K562 (cell line): ENCODE results near the gene GPX6. TPM values are rescaled to one million over a fixed set of nuclear protein-coding genes. Genes with fewer than 3 reads are reported as not detected.
A peak's percentile ranks its signal among the peaks of the same experiment; 100 is the strongest.

Experiments used
- FOXJ2 ChIP-seq: fragments of 200-800 bp; sonication (Bioruptor generic); IDR thresholded peaks from 2 replicates; pipeline ENCODE4 v1.6.1; 2016; ENCODE audit warnings: missing genetic modification characterization, missing compliant biosample characterization
- MIER1 ChIP-seq: fragments of 450-650 bp; IDR thresholded peaks from 2 replicates; pipeline ENCODE4 v1.6.1; 2016; ENCODE audit warnings: antibody characterized with exemption, mild to moderate bottlenecking, low read depth
- MNT ChIP-seq, 2 experiments: fragments of 450-650 bp; conservative IDR thresholded peaks; 2 replicates each; pipeline ENCODE4 v1.6.1; 2017; ENCODE audit warnings: mild to moderate bottlenecking in 2 of 2, moderate library complexity in 2 of 2
- MYC ChIP-seq, 2 experiments: fragments of 250-450 bp in 1 of 2; sonication (Bioruptor Pico) in 1 of 2; IDR thresholded peaks; 2 replicates each; pipeline versions ENCODE4 v1.5.1 to v1.6.1; 2012 to 2021; ENCODE audit warnings: low read depth in 2 of 2, borderline replicate concordance in 1 of 2, improper control_type of control experiment in 1 of 2, low read length in 1 of 2, mild to moderate bottlenecking in 1 of 2, moderate library complexity in 1 of 2
- NFRKB ChIP-seq: fragments of 450-650 bp; IDR thresholded peaks from 2 replicates; pipeline ENCODE4 v1.6.1; 2016; ENCODE audit warnings: low read depth
- RFX5 ChIP-seq: IDR thresholded peaks from 2 replicates; pipeline ENCODE4 v1.6.1; 2011; ENCODE audit warnings: low read depth, mild to moderate bottlenecking, improper control_type of control experiment, low read length
- TEAD4 ChIP-seq, 2 experiments: sonication (generic) in 1 of 2; formaldehyde crosslinking in 1 of 2; IDR thresholded peaks; 2 replicates each; pipeline versions ENCODE4 v1.6.1 to v1.8.0; 2012 to 2022; ENCODE audit warnings: borderline replicate concordance in 1 of 2, inconsistent platforms in 1 of 2, low read length in 1 of 2, mild to moderate bottlenecking in 1 of 2, missing genetic modification reagents in 1 of 2
- U2AF2 ChIP-seq: fragments of 200-400 bp; formaldehyde crosslinking; optimal IDR thresholded peaks from 2 replicates; pipeline ENCODE3; 2017; ENCODE audit warnings: low read depth, mild to moderate bottlenecking, low read length
- VEZF1 ChIP-seq: fragments of 200-800 bp; sonication (Bioruptor generic); IDR thresholded peaks from 2 replicates; pipeline ENCODE4 v1.6.1; 2017; ENCODE audit warnings: missing genetic modification characterization, missing compliant biosample characterization
- ZBTB40 ChIP-seq, 2 experiments: fragments of 450-650 bp in 1 of 2; sonication (generic) in 1 of 2; formaldehyde crosslinking in 1 of 2; IDR thresholded peaks; 2 replicates each; pipeline versions ENCODE4 v1.7.1 to v1.9.0; 2016 to 2022; ENCODE audit warnings: inconsistent platforms in 1 of 2, mild to moderate bottlenecking in 1 of 2, missing genetic modification reagents in 1 of 2
- ZNF696 ChIP-seq: fragments of 250-450 bp; sonication (Bioruptor Pico); conservative IDR thresholded peaks from 2 replicates; pipeline ENCODE4 v1.4.0; 2020; ENCODE audit warnings: mild to moderate bottlenecking, moderate library complexity
- ZNF699 ChIP-seq: fragments of 250-450 bp; sonication (Bioruptor Pico); IDR thresholded peaks from 2 replicates; pipeline ENCODE4 v1.8.0; 2021; ENCODE audit warnings: mild to moderate bottlenecking, moderate library complexity; ENCODE audit not compliant: insufficient replicate concordance
- polyA plus RNA-seq, 8 experiments: library from polyadenylated mRNA; depleted of rRNA in 4 of 8; stranded (reverse) in 5 of 8; unstranded in 3 of 8; fragments of >200 nt; fragmentation: Nextera tagmentation in 2 of 8; fragmentation: Illumina TruSeq in 1 of 8; extraction: Ambion mirVana in 2 of 8; extraction: Trizol in 1 of 8; gene quantifications; 2 replicates each; pipeline versions ENCODE4 v1.2.1 to v1.2.3, GENCODE V29; 2011 to 2014; ENCODE audit warnings: inconsistent platforms in 1 of 8, missing spikeins in 1 of 8
- total RNA-seq, 7 experiments: library from RNA; depleted of rRNA in 6 of 7; stranded (reverse); fragments of >200 nt in 6 of 7; fragmentation: Illumina TruSeq in 2 of 7; extraction: Trizol in 2 of 7; gene quantifications; 2 replicates each; pipeline versions ENCODE4 v1.2.1 to v1.2.3, GENCODE V29; 2011 to 2021; ENCODE audit warnings: low replicate concordance in 1 of 7

The GPX6 gene
- total and polyA plus RNA-seq, 9 of the 15 experiments (the other 6 are each of a cell fraction or from before 2014, with no cell fraction given) = not detected

- TF ChIP-seq ZNF696 (CRISPR knock-in tag) = no peak
- no peak for TF ChIP-seq U2AF2
- TF ChIP-seq NFRKB = peak; percentile 99
- no peak for TF ChIP-seq MNT (conservative IDR thresholded peaks at IDR 0.05)
- no peak for TF ChIP-seq ZNF699 (CRISPR knock-in tag)
- peak; percentile 62 for TF ChIP-seq ZBTB40 (IDR thresholded peaks at IDR 0.05)
- no peak for TF ChIP-seq ZBTB40 (CRISPR knock-in tag; IDR thresholded peaks at IDR 0.05)
- peak; percentile 63; the same call in 1 of the 2 replicates for TF ChIP-seq VEZF1 (CRISPR knock-in tag)
- no peak for TF ChIP-seq RFX5
- TF ChIP-seq MIER1 = no peak
- TF ChIP-seq MYC (IDR thresholded peaks at IDR 0.05; ENCODE audit: low read depth, low read length) = peak; percentile 73
- peak; percentile 55; the same call in 1 of the 2 replicates for TF ChIP-seq MYC (CRISPR knock-in tag; IDR thresholded peaks at IDR 0.05; ENCODE audit: borderline replicate concordance, low read depth)
- peak; percentile 61; the same call in 1 of the 2 replicates for TF ChIP-seq TEAD4 (IDR thresholded peaks at IDR 0.05; ENCODE audit: low read length)
- no peak for TF ChIP-seq TEAD4 (CRISPR knock-in tag; IDR thresholded peaks at IDR 0.05; ENCODE audit: borderline replicate concordance)
- peak; percentile 98 for TF ChIP-seq FOXJ2
Observed at GRCh38 chr6:28553986-28554881, 38.6 kb upstream of the GPX6 start (continued).
